ENCODE data around the gene ZIC5.
"Not testable (repeated sequence)": the region's sequence is repeated elsewhere in the genome, so short reads cannot be mapped to it uniquely, and the experiment has no call there.

ZIC5 gene

GRCh38 chr13:99960663-99961311 is 10.8 kb downstream of the ZIC5 start:
- no peak for DNase-seq (ENCODE audit: low read depth in 2 of 2)

DNA sequence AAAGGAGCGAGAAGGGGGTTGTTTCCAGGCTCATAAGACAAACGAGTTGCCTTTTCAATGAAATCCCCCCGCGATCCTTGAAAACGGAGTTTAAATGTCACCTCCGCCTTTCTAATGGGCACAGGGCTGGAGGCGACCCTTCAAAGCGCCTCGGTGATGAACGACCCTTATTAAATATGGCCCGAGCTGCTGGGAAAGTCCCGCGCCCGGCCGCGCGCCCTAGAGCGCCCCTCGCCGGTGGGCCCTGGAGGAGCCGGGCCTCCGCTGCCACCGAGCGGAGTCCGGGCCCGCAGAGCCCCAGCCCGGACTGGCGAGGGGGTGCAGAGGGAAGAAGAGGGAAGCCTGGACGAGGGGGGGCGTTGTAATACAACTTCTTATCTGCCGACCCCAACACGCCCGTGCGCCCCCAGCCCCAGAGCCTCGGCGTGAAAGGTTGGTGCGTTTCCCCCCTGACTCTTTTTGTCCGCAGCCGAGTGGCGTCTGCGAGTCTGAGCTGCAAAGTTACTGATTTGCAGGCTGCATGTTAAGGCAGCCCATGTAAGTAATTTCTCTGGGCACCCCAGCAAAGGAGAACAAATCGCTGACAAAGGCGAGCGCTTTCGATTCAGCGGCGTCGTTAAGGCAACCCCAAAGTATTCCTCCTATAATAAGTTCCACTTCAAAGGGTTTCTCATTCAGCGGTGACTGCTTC is 11.9 kb downstream of the ZIC5 start:
- no peak for DNase-seq (ENCODE audit: low read depth in 2 of 2)

- no peak for DNase-seq (ENCODE audit: low read depth in 2 of 2)
Measured at GRCh38 chr13:99959127-99959539, 12.4 kb downstream of the ZIC5 start.

DNA sequence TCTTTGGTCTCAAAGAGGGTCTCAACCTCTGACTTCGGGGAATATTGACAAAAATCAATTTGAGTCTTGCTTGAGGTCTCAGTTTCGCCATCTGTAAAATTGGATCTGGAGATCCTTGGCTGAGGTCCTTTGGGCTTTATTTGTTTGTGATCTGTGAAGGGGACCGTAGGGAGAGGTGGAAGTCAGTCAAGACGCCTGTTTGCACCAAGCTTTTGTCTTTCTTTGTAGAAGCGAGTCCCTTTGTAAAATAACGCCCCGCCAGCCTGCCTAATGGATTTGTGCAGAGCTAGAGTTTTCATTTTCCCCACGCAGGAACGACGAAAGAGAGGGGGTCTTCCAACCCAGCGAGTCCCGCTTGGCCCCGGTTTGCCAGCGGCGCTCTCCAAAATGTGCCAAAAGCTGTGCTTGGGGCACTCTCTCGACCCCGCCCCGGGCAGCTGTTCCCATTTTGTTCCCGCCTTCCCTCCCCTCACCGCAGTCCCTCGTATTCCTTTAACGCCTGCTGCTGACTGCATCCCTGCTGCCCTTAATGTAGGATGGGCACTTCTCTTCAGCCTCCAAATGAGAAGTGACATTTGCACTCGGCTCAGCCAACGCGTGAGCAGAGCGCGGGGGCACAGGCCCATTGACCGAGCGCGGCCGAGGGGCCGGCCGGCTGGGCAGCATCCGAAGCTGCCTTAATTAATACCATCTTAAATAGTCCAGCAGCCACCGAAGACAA is 13.0 kb downstream of the ZIC5 start:
- DNase-seq (ENCODE audit: low read depth in 2 of 2): no peak

- DNase-seq (ENCODE audit: low read depth in 2 of 2): no peak
Measured at GRCh38 chr13:99956473-99957349, 14.9 kb downstream of the ZIC5 start.

- DNase-seq (ENCODE audit: low read depth in 2 of 2): no peak
Measured at GRCh38 chr13:99955747-99956472, 15.7 kb downstream of the ZIC5 start.

DNA sequence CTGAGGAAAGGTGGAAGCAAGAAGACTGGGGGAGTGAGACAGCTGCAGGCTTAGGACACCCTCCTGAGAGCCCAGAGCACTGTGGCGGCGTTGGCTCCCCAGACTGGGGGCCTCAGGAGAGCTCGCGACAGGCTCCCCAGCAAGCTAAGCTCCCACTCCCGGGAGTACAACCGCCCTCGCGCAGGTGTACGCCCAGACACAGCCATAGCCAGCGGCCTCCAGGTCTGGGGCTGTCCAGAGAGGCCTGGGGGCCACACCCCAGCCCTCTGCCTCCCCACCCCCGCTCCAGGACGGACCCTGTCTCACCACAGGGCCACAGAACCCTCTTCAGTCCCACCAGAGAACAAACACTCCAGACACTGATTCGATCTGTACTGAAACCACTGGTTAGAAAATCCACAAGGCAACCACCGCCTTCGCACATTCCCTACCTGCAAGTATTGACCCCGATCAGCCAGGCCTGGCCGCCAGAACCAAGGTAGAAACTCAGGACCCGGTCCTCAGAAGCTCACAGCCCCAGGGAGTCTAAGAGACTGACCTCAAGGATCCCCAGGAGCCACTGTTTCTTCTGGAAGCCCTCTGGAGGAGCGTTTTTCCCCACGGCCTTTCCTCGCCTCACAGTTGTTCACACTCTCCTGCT is 16.3 kb downstream of the ZIC5 start:
- DNase-seq (ENCODE audit: low read depth in 2 of 2): no peak

GRCh38 chr13:99953138-99953755 is 18.3 kb downstream of the ZIC5 start:
- DNase-seq (ENCODE audit: low read depth in 2 of 2): no peak

DNA sequence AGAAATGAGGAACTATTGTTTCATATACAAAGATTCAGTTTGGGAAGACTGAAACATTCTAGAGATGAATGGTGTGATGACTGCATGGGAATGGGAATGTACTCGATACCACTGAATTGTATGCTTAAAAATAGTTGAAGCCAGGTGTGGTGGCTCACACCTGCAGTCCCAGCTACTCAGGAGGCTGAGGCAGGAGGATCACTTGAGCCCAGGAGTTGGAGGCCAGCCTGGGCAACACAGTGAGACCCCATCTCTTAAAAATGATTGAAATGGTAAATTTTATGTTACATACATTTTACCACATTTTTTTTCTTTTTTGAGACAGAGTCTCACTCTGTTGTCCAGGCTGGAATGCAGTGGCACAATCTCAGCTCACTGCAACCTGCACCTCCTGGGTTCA is 19.9 kb downstream of the ZIC5 start:
- DNase-seq (ENCODE audit: low read depth in 2 of 2): not testable (repeated sequence)

- no peak for DNase-seq (ENCODE audit: low read depth in 2 of 2)
Measured at GRCh38 chr13:99949679-99950413, 21.7 kb downstream of the ZIC5 start.

- DNase-seq (ENCODE audit: low read depth in 2 of 2): no peak
Measured at GRCh38 chr13:99948907-99949678, 22.5 kb downstream of the ZIC5 start.

DNA sequence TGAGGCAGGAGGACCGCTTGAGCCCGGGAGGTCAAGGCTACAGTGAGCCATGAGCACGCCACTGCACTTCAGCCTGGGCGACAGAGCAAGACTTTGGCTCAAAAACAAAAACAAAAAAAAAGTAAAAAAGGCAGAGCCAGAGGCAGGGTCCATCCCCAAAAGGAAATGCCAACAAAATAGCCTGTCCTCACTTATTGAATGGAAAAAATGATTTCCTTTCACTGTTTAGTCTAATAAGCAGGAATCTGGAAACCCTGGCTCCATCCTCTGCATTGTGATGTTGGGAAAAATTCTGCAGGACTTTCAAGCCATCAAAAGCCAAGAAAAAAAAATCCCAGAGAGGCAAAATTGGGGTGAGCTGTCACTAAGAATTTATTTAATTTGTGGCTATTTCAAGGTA is 23.2 kb downstream of the ZIC5 start:
- no peak for DNase-seq (ENCODE audit: low read depth in 2 of 2)

- no peak for DNase-seq (ENCODE audit: low read depth in 2 of 2)
Measured at GRCh38 chr13:99947666-99948065, 23.9 kb downstream of the ZIC5 start.

- not testable (repeated sequence) for DNase-seq (ENCODE audit: low read depth in 2 of 2)
Measured at GRCh38 chr13:99945515-99945914, 26.1 kb downstream of the ZIC5 start.

DNA sequence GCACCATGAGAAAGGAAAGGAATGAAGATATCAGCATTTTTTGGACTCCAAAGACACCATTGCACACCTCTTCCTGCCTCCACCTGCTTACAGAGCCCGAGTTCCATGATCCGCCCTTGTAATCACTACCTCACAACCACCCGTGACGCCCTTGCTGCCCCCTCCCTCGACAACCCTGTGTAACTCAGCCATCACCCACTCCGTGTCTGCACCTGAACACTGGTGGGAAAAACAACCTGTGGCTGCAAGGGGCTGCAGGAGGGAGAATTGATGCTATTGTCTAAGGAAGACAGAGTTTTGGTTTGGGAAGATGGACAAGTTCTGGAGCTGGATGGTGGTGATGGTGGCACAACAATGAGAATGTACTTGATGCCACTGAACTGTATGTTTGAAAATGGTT is 27.0 kb downstream of the ZIC5 start:
- DNase-seq (ENCODE audit: low read depth in 2 of 2): no peak

GRCh38 chr13:99944102-99944501 is 27.5 kb downstream of the ZIC5 start:
- no peak for DNase-seq (ENCODE audit: low read depth in 2 of 2)

- DNase-seq (ENCODE audit: low read depth in 2 of 2): no peak
Measured at GRCh38 chr13:99941911-99942310, 29.7 kb downstream of the ZIC5 start.

DNA sequence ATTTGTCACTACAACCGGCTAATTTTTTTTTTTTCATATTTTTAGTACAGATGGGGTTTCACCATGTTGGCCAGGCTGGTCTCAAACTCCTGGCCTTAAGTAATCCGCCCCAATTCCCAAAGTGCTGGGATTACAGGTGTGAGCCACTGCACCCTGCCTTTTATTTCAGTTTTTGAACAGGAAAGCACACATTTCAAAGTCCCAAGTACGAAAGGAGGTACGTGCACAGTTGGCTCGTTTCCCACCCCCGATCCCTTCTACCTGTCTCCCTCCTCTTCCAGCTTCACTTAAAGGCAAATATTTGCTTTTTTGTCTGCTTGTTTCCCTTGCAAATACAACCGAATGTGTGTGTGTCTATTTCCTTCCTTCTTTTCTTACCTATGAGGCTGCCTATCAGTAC is 30.5 kb downstream of the ZIC5 start:
- no peak for DNase-seq (ENCODE audit: low read depth in 2 of 2)

DNA sequence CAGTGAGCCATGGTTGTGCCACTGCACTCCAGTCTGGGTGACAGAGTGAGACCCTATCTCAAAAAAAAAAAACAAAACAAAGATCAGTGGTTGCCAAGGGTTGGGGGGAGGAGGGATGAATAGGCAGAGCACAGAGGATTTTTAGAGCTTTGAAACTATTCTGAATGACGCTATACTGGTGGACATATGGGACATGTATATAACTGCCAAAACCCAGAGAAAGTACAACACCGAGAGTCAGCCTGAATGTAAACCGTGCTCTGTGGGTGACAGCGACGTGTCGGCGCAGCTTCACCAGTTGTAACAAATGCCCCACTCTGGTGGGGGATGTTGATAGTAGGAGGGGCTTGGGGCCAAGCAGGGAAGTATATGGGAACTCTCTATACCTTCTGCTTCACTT is 32.9 kb downstream of the ZIC5 start:
- DNase-seq (ENCODE audit: low read depth in 2 of 2): no peak
